ENCODE results near the gene OBSCN. TPM values are rescaled to one million over a fixed set of nuclear protein-coding genes. Genes with fewer than 3 reads are reported as not detected.

OBSCN gene
- total RNA-seq, 1 donor from 2014 or later, result 17.5 TPM

DNA sequence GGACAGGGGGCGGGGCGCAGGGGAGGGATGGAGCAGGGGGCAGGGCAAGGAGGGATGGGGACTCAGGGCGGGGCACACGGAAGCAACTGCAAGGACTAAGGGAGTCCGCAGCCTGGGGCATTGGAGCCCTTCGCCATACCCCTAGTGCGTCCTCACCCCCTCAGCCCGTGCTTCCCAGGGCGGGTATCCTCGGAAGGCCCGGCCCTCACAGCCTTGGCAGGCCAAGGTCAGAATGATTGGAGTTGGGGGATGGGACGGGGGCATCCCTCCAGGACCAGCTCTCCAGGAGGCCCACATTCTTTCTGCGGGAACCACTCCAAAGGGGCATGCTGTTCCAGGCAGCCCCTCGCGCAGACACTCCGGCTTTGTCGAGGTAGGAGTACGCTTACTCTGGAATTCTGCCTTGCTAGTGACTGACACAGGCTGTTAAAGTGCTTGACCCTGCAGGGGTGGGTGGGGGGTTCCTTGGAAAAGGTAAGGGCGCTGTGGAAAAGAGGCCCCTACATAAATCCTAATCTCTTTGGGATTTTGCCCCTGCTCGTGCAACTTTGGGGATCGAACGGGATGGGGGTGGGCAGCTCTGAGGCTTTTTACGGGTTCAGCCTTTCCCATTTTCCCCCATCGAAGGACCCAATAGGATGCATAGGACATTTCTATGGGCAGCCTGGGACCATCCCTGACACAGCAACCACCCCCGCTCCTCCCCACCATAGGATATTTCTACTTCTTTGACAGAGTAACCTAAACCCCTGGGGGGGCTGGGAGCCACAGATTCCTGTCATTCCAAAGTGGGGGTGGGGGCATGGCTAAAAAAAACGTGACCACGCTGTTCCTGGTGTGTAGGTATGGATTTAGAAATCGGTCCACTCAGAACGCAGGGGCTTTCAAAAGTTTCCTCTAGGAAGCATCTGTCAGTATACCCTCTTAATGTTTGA, 199.5 kb downstream of the OBSCN start:
- TF ChIP-seq, protein P1, sequence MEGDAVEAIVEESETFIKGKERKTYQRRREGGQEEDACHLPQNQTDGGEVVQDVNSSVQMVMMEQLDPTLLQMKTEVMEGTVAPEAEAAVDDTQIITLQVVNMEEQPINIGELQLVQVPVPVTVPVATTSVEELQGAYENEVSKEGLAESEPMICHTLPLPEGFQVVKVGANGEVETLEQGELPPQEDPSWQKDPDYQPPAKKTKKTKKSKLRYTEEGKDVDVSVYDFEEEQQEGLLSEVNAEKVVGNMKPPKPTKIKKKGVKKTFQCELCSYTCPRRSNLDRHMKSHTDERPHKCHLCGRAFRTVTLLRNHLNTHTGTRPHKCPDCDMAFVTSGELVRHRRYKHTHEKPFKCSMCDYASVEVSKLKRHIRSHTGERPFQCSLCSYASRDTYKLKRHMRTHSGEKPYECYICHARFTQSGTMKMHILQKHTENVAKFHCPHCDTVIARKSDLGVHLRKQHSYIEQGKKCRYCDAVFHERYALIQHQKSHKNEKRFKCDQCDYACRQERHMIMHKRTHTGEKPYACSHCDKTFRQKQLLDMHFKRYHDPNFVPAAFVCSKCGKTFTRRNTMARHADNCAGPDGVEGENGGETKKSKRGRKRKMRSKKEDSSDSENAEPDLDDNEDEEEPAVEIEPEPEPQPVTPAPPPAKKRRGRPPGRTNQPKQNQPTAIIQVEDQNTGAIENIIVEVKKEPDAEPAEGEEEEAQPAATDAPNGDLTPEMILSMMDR (IDR thresholded peaks at IDR 0.05; ENCODE audit: insufficient read depth, low read depth, low read length), result no peak
- TF ChIP-seq EZH2 (IDR thresholded peaks at IDR 0.05; ENCODE audit: insufficient read depth, low read length), result no peak
- no peaks in the 10 kb centered on the region for H3K27me3 ChIP-seq (ENCODE audit: insufficient read depth, low read length)
- peak overlapping the region; percentile 78 for H3K9ac ChIP-seq (ENCODE audit: low read length)
- Mint-ChIP-seq H3K27me3 (ENCODE audit: low read depth, unreplicated experiment) (no peaks in the 10 kb centered on the region), H3K9me3 (ENCODE audit: unreplicated experiment) (no peaks in the 10 kb centered on the region), H3K4me1 (ENCODE audit: low read depth, unreplicated experiment) (peaks cover 7% of the 10 kb centered on the region), H3K27ac (ENCODE audit: unreplicated experiment) (no peak overlapping the region), H3K36me3 (ENCODE audit: low read depth, unreplicated experiment) (peaks cover 14% of the 10 kb centered on the region), H3K4me3 (ENCODE audit: unreplicated experiment) (peak overlapping the region; percentile 86)
- peaks cover 64% of the 10 kb centered on the region for H4K20me1 ChIP-seq (ENCODE audit: insufficient read depth, low read length)
- H3K4me1 ChIP-seq (ENCODE audit: insufficient read depth, low read length), result peaks cover 24% of the 10 kb centered on the region
- H3K79me2 ChIP-seq (ENCODE audit: insufficient read depth, low read length), result peaks cover 59% of the 10 kb centered on the region
- H3K4me2 ChIP-seq (ENCODE audit: low read length), result peak overlapping the region; percentile 91
- peak overlapping the region; percentile 70 for H2AFZ ChIP-seq (ENCODE audit: low read depth, low read length)
- no peak overlapping the region for H3K27ac ChIP-seq (ENCODE audit: low read depth, low read length)
- DNase-seq (ENCODE audit: low read depth), result no peak
- no peaks in the 10 kb centered on the region for H3K9me3 ChIP-seq (ENCODE audit: insufficient read depth, low read depth, low read length)
- peaks cover 2% of the 10 kb centered on the region for H3K36me3 ChIP-seq (ENCODE audit: insufficient read depth, low read length)
- peak overlapping the region; percentile 73 for H3K4me3 ChIP-seq (ENCODE audit: insufficient read depth, low read depth, low read length)
- FAIRE-seq, result no peak

- no peaks in the 10 kb centered on the region for H3K36me3 ChIP-seq (ENCODE audit: insufficient read depth, low read length)
- H4K20me1 ChIP-seq (ENCODE audit: insufficient read depth, low read length), result peaks cover 55% of the 10 kb centered on the region
- no peak for FAIRE-seq
- H3K36me3 Mint-ChIP-seq (ENCODE audit: low read depth, unreplicated experiment), result peaks cover 13% of the 10 kb centered on the region
- peak overlapping the region; percentile 91 for H3K4me2 ChIP-seq (ENCODE audit: low read length)
- no peaks in the 10 kb centered on the region for H3K9me3 ChIP-seq (ENCODE audit: insufficient read depth, low read depth, low read length)
- no peak for DNase-seq (ENCODE audit: low read depth)
- peak overlapping the region; percentile 78 for H3K9ac ChIP-seq (ENCODE audit: low read length)
- peaks cover 24% of the 10 kb centered on the region for H3K4me1 ChIP-seq (ENCODE audit: insufficient read depth, low read length)
- no peak overlapping the region for H3K27ac Mint-ChIP-seq (ENCODE audit: unreplicated experiment)
- H3K27ac ChIP-seq (ENCODE audit: low read depth, low read length), result no peak overlapping the region
- no peaks in the 10 kb centered on the region for H3K27me3 ChIP-seq (ENCODE audit: insufficient read depth, low read length)
- H3K27me3 Mint-ChIP-seq (ENCODE audit: low read depth, unreplicated experiment), result no peaks in the 10 kb centered on the region
- peak overlapping the region; percentile 86 for H3K4me3 Mint-ChIP-seq (ENCODE audit: unreplicated experiment)
- peaks cover 7% of the 10 kb centered on the region for H3K4me1 Mint-ChIP-seq (ENCODE audit: low read depth, unreplicated experiment)
- no peak for TF ChIP-seq EZH2 (IDR thresholded peaks at IDR 0.05; ENCODE audit: insufficient read depth, low read length)
- TF ChIP-seq, protein P1 (IDR thresholded peaks at IDR 0.05; ENCODE audit: insufficient read depth, low read depth, low read length), result no peak
- peaks cover 50% of the 10 kb centered on the region for H3K79me2 ChIP-seq (ENCODE audit: insufficient read depth, low read length)
- peak overlapping the region; percentile 73 for H3K4me3 ChIP-seq (ENCODE audit: insufficient read depth, low read depth, low read length)
- H2AFZ ChIP-seq (ENCODE audit: low read depth, low read length), result no peak overlapping the region
- no peaks in the 10 kb centered on the region for H3K9me3 Mint-ChIP-seq (ENCODE audit: unreplicated experiment)
These were observed 200.4 kb downstream of the OBSCN start for GRCh38 chr1:228408041-228408868.
